Iris pigment epithelial cell (primary cell): ENCODE data around the gene PPP3CA.
"Not testable (repeated sequence)": the region's sequence is repeated elsewhere in the genome, so short reads cannot be mapped to it uniquely, and the experiment has no call there.

ENCODE experiments used
- DNase-seq: peaks from one replicate; pipeline ENCODE4 v3.0.0-alpha.2; 2011; ENCODE audit warnings: low read depth

PPP3CA gene

DNA sequence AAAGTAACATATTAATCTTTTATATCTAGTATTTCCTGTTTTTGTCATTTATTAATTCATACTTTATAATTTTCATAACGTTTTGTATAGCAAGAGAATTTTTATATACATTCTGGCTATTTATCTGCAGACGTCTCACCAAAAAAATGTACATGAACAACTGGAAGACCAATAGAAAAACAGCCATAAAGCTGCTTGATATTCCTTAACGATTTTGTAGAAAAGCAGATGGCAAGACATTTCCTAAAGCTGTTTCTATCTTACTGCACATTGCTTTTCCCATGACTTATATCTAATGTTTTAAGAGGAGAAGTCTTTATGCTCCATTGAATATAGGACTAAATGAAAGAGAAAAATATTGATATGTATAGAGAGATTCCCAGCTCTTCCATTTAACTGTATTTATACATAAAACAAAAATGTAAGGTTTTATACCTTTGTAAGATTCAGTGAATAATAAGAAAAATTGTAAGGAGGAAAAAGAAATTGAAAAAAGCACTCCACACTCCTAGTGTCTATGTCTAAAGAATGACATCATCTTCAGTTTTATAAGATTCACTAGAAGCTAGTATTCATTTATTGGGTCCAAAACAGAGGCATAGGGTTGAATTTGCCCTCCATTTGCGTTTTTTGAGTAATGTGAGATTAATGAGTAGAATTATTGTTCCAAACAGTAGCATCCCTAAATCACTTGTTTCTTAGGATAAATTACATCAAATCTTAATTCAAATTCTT is 248.5 kb downstream of the PPP3CA start:
- no peak for DNase-seq

DNA sequence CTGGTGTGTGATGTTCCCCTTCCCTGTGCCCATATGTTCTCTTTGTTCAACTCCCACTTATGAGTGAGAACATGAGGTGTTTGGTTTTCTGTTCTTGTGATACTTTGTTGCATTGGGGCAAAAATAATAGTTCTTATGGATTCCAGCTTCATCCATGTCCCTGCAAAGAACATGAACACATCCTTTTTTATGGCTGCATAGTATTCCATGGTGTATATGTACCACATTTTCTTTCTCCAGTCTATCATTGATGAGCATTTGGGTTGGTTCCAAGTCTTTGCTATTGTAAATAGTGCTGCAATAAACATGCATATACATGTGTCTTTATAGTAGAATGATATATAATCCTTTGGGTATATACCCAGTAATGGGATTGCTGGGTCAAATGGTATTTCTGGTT is 254.7 kb downstream of the PPP3CA start:
- DNase-seq: not testable (repeated sequence)

DNA sequence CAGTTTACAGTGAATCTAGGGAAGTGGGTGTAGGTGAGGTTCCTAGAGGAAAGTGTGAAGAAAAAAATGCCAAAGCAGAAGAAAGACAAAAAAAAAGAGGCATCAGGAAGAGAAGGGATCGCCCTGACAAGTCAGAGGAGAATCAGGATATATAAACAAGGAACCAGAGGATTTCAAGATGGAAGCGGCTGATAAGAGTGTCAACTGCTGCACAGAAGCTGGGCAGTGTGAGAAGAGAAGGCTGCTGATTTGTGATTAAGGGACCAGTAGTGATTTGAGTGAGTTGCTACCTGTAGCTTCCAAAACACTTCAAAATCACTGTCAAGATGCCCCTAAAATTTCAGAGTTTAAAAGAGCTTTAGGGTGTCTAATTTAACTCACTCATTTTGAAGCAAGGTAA is 258.2 kb downstream of the PPP3CA start:
- DNase-seq: no peak

- no peak for DNase-seq
Observed at GRCh38 chr4:101086801-101087586, 260.3 kb downstream of the PPP3CA start.

DNA sequence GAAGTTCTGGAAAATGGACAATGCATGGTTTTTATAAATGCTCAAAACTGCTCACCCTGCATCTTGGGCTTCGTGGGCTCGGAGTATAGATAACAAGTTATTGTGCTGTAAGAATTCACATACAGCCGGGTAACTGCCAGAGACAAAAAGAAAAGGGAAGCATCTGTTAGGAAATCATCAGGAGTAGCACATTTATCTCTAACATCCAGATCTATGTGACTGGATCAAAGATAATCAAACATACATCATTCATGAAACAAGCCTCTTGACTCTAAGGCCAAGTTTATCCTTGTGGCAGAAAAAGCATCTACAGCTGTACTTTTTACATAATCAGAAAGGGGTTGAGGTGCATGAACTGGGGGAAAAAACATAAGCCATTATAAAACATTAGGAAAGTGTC is 264.2 kb downstream of the PPP3CA start:
- DNase-seq: no peak

DNA sequence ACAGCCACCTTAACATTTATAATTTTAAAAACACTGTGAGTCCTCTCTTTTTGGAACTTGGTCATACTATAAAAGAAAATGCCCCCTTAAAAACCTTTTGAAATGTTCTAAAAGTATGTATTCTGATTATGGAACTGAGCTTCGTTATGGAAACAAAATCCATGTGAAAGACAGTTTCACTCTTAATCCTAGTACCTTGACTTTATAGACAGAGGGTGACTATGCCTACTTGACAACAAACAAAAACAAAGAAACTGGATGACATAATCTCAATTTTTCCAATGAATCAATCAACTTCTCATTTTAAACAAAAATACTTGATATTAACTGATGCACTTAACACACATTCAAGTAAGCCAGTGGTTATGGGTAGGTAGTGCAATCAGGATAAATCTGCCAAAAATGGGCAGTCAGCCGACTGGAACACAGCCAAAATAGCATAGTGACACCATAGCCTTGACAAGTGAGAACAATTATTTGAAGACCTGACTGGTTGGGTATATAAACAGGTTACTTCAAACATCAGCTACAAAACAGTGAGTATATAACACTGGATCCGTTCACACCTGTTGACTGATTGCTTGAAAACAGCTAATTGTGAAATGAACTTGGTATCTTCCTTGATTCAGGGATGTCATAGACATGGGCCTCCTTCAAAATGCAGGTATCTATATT is 265.5 kb downstream of the PPP3CA start:
- no peak for DNase-seq

DNA sequence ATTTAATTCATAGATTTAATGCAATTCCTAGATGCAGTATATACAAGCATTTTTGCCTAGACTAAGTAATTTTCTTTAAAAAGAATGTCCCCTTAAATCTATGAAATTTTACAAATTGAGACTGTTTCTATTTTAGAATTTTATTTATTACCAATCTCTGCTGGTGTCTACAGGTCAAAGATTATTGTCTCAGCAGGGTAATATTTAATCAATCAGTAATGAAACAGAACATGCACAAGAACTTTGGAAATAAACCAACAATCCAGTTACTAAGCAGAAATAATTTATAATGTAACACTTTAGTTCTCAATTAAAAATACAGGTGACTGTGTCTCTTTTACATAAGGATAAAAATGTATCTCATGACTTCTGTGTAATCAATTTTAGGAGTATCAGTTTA is 266.2 kb downstream of the PPP3CA start:
- no peak for DNase-seq

DNA sequence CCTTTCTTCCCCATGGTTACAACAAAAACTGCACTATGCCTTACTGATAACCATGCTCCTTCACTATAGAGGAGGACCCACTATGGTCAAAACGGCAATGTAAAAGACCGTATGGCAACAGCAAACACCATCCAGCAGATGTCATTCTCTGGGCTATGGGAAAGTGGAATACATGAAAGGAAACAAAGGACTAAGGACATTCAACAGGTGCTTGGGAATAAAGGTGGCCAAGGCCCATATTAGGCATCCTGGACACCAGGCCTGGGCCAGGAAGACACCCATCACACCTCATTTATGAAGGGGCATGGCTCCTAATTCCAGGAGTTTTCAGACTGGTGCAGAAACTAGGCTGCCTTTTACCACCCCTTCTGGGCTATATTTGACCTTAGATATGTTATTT is 268.4 kb downstream of the PPP3CA start:
- DNase-seq: no peak

DNA sequence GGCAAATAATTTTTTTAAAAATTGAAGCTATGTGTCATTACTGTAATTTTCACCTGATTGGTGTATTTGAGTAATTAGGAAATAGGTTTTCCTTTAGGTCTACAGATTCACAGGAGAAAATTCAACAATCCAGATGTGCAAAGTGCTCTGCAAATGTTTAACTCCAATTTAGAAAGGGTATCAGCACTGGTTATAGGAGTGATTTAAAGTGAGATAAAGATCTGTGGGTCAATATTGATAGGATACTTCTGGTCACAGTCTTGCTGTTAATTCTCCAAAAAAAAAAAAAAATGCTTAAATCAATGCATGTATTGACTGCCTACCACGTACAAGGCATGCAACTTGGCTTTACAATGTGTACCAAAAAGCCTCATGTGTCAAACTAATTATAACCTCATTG is 271.3 kb downstream of the PPP3CA start:
- no peak for DNase-seq

GRCh38 chr4:101075536-101075935 is 271.8 kb downstream of the PPP3CA start:
- DNase-seq: no peak

DNA sequence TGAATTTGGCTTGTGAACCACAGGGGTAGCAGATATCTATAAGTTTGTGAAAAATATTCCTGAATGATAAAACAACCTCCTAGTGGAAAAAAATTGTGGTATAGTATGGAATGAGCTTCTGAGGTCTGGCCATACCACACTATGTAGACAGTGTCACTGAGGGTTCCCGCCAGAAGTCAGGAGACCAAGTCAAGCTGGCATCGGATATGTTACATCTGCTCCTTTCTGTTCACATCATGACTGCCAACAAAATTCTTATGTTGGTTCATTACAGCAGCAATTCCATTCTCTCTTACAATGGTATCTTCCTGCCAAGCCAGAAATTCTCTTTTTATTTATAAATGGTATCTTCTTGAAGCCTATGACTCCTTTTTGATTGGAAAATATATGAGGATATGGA is 273.0 kb downstream of the PPP3CA start:
- DNase-seq: no peak

DNA sequence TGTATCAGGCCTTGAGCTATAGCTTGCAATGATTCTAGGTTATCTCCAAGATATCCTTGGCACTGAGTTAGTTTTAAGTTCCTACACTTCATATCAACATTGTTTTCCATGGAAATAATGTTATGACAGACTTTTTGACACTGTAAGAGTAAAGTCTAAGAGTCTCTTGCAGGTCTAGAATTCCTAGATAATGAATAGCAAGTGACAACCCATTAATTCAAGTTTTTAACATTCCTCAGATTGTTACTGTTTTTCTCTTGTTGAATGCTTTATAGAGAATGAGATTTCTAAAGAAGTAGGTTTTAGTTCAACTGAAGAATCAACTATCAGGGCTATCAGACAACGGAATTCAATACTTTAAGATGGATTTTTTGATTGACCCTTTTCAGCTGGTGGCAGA is 276.1 kb downstream of the PPP3CA start:
- no peak for DNase-seq

DNA sequence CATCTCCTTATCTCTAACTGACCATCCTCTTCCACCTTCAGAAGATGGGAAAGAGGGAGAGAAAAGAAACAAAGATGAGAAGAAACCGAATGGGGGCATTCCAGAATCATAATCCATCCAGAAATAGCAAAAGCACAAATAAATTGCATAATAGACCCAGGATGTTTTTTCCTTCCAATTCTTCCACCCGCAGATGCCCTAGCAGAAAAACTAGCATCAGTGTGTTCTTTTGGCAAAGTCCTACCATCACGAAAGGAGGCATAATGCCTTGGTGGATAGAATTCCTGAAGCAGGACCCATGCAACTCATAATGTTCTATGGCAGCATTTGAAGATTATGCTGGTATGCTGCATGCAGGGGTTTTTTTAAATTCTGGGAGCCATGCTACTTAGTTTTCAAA is 279.2 kb downstream of the PPP3CA start:
- no peak for DNase-seq

- peak; percentile 16 for DNase-seq
Observed at GRCh38 chr4:101067383-101067782, 279.9 kb downstream of the PPP3CA start.

DNA sequence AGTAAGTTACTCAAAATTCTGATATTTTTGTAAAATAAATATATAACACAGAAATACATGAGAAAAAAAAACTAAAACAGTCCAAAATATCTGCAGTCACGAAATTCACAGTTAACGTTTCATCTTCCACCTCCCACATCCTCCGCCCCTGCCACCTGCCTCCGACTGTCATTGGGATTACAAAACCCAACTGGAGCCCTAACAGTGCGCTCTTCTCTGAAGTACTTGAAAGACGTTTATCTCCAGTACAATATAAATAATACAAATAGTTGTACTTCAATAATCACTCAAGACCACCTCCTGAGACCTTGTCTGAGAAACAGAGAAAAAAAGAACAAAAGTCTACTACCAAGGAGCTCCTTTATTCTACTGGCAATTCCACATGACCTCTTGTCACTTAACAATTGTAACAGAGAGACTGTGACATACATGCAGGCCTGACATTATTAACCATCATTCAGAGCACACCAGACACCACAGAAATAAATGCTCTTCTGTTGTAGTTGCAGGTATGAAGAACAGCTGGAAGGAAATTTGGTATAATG is 280.6 kb downstream of the PPP3CA start:
- no peak for DNase-seq

GRCh38 chr4:101065935-101066485 is 281.3 kb downstream of the PPP3CA start:
- DNase-seq: no peak

GRCh38 chr4:101065346-101065745 is 282.0 kb downstream of the PPP3CA start:
- no peak for DNase-seq

GRCh38 chr4:101064541-101065180 is 282.7 kb downstream of the PPP3CA start:
- no peak for DNase-seq

GRCh38 chr4:101055392-101055791 is 291.9 kb downstream of the PPP3CA start:
- DNase-seq: no peak

DNA sequence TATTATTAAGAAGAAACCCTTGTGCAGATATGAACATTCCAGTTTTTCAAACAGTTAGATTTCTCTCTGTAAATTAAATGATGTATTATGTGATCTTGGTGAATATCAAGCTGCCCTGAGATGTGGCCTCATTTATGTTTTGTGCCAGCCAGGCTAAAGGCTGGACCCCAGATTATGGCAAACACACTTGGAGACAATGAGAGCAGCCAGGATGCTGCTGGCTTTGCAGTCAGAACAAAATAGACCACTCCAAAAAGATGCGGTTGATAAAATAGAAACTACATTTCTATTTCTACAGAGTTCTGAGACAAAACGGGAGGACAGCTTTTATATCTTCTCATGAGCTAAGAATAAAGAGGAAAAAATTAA is 296.5 kb downstream of the PPP3CA start:
- no peak for DNase-seq

GRCh38 chr4:101050088-101050836 is 297.1 kb downstream of the PPP3CA start:
- DNase-seq: no peak
